ENCODE results near the gene PARK7. TPM values are rescaled to one million over a fixed set of nuclear protein-coding genes. Genes with fewer than 3 reads are reported as not detected.
"Not testable (repeated sequence)": the region's sequence is repeated elsewhere in the genome, so short reads cannot be mapped to it uniquely, and the experiment has no call there.

Gene PARK7
- total RNA-seq, 1 donor from 2014 or later: 514 TPM

- Mint-ChIP-seq H3K9me3 (no peaks in the 10 kb centered on the region), H3K27ac (peak overlapping the region; percentile 97), H3K27me3 (ENCODE audit: low read depth) (no peaks in the 10 kb centered on the region), H3K4me1 (ENCODE audit: low read depth) (peaks cover 48% of the 10 kb centered on the region), H3K4me3 (ENCODE audit: low read depth) (peak overlapping the region; percentile 85), H3K36me3 (ENCODE audit: low read depth) (peaks cover 3% of the 10 kb centered on the region)
- peak; percentile 80 for DNase-seq (ENCODE audit: low spot score)
- intact Hi-C loops (cut with micrococcal nuclease): loop anchor here (2.0 kb wide), 1 partner anchor 13 kb away; the partner anchor contains the start of gene TNFRSF9
Measured at GRCh38 chr1:7953850-7954609, 7.5 kb upstream of the PARK7 start.

- Mint-ChIP-seq H3K27ac (peak overlapping the region; percentile 97), H3K4me3 (ENCODE audit: low read depth) (peak overlapping the region; percentile 85), H3K27me3 (ENCODE audit: low read depth) (no peaks in the 10 kb centered on the region), H3K4me1 (ENCODE audit: low read depth) (peaks cover 46% of the 10 kb centered on the region), H3K9me3 (no peaks in the 10 kb centered on the region), H3K36me3 (ENCODE audit: low read depth) (peaks cover 3% of the 10 kb centered on the region)
- intact Hi-C loops (cut with micrococcal nuclease): loop anchor here (2.0 kb wide), 1 partner anchor 14 kb away; the partner anchor contains the start of gene TNFRSF9
- no peak for DNase-seq (ENCODE audit: low spot score)
Measured at GRCh38 chr1:7954683-7955082, 6.8 kb upstream of the PARK7 start.

GRCh38 chr1:7956218-7957032 is 5.1 kb upstream of the PARK7 start:
- peaks cover 44% of the 10 kb centered on the region for H3K4me1 Mint-ChIP-seq (ENCODE audit: low read depth)
- peaks cover 4% of the 10 kb centered on the region for H3K36me3 Mint-ChIP-seq (ENCODE audit: low read depth)
- no peaks in the 10 kb centered on the region for H3K9me3 Mint-ChIP-seq
- H3K27me3 Mint-ChIP-seq (ENCODE audit: low read depth): no peaks in the 10 kb centered on the region
- H3K27ac Mint-ChIP-seq: peak overlapping the region; percentile 81
- no peak for DNase-seq (ENCODE audit: low spot score)
- peak overlapping the region; percentile 35 for H3K4me3 Mint-ChIP-seq (ENCODE audit: low read depth)
- intact Hi-C loops (cut with micrococcal nuclease): no loop called here

- H3K27ac Mint-ChIP-seq: peak overlapping the region; percentile 100
- intact Hi-C loops (cut with micrococcal nuclease): loop anchor here (5.0 kb wide), 1 partner anchor 38 kb away; no protein-coding TSS in a partner anchor
- peak overlapping the region; percentile 100 for H3K4me3 Mint-ChIP-seq (ENCODE audit: low read depth)
- peaks cover 50% of the 10 kb centered on the region for H3K4me1 Mint-ChIP-seq (ENCODE audit: low read depth)
- no peak for DNase-seq (ENCODE audit: low spot score)
- no peaks in the 10 kb centered on the region for H3K9me3 Mint-ChIP-seq
- H3K36me3 Mint-ChIP-seq (ENCODE audit: low read depth): peaks cover 40% of the 10 kb centered on the region
- H3K27me3 Mint-ChIP-seq (ENCODE audit: low read depth): no peaks in the 10 kb centered on the region
Measured at GRCh38 chr1:7960165-7960564, 1.3 kb upstream of the PARK7 start.

GRCh38 chr1:7960867-7961215 is 670 bp upstream of the PARK7 start:
- intact Hi-C loops (cut with micrococcal nuclease): loop anchor here (1.0 to 5.0 kb wide), 2 partner anchors 12 to 39 kb away; no protein-coding TSS in a partner anchor
- Mint-ChIP-seq H3K27ac (peak overlapping the region; percentile 100), H3K9me3 (no peaks in the 10 kb centered on the region), H3K4me1 (ENCODE audit: low read depth) (peaks cover 50% of the 10 kb centered on the region), H3K4me3 (ENCODE audit: low read depth) (peak overlapping the region; percentile 100), H3K36me3 (ENCODE audit: low read depth) (peaks cover 47% of the 10 kb centered on the region), H3K27me3 (ENCODE audit: low read depth) (no peaks in the 10 kb centered on the region)
- no peak for DNase-seq (ENCODE audit: low spot score)

GRCh38 chr1:7962014-7962335 is 464 bp downstream of the PARK7 start:
- no peaks in the 10 kb centered on the region for H3K9me3 Mint-ChIP-seq
- peaks cover 44% of the 10 kb centered on the region for H3K4me1 Mint-ChIP-seq (ENCODE audit: low read depth)
- intact Hi-C loops (cut with micrococcal nuclease): loop anchor here (5.0 kb wide), 1 partner anchor 40 kb away; no protein-coding TSS in a partner anchor
- H3K27ac Mint-ChIP-seq: peak overlapping the region; percentile 98
- no peaks in the 10 kb centered on the region for H3K27me3 Mint-ChIP-seq (ENCODE audit: low read depth)
- peaks cover 58% of the 10 kb centered on the region for H3K36me3 Mint-ChIP-seq (ENCODE audit: low read depth)
- peak overlapping the region; percentile 100 for H3K4me3 Mint-ChIP-seq (ENCODE audit: low read depth)
- no peak for DNase-seq (ENCODE audit: low spot score)

GRCh38 chr1:7962636-7963377 is 1.3 kb downstream of the PARK7 start:
- H3K4me3 Mint-ChIP-seq (ENCODE audit: low read depth): peak overlapping the region; percentile 100
- peaks cover 62% of the 10 kb centered on the region for H3K36me3 Mint-ChIP-seq (ENCODE audit: low read depth)

GRCh38 chr1:7963378-7963730 is 1.8 kb downstream of the PARK7 start:
- not testable (repeated sequence) for DNase-seq (ENCODE audit: low spot score); H3K27me3 Mint-ChIP-seq (ENCODE audit: low read depth); H3K9me3 Mint-ChIP-seq
- H3K4me1 Mint-ChIP-seq (ENCODE audit: low read depth): peaks cover 43% of the 10 kb centered on the region
- intact Hi-C loops (cut with micrococcal nuclease): loop anchor here (5.0 kb wide), 1 partner anchor 41 kb away; no protein-coding TSS in a partner anchor
- peak overlapping the region; percentile 100 for H3K4me3 Mint-ChIP-seq (ENCODE audit: low read depth)
- peak overlapping the region; percentile 75 for H3K27ac Mint-ChIP-seq
- H3K36me3 Mint-ChIP-seq (ENCODE audit: low read depth): peaks cover 62% of the 10 kb centered on the region

More at GRCh38 chr1:7962636-7963377, 1.3 kb downstream of the PARK7 start:
- no peaks in the 10 kb centered on the region for H3K27me3 Mint-ChIP-seq (ENCODE audit: low read depth)
- DNase-seq (ENCODE audit: low spot score): no peak
- H3K27ac Mint-ChIP-seq: peak overlapping the region; percentile 98
- intact Hi-C loops (cut with micrococcal nuclease): loop anchor here (5.0 kb wide), 1 partner anchor 41 kb away; no protein-coding TSS in a partner anchor
- H3K4me1 Mint-ChIP-seq (ENCODE audit: low read depth): peaks cover 43% of the 10 kb centered on the region
- no peaks in the 10 kb centered on the region for H3K9me3 Mint-ChIP-seq

GRCh38 chr1:7963841-7964240 is 2.3 kb downstream of the PARK7 start:
- Mint-ChIP-seq H3K27ac (peak overlapping the region; percentile 69), H3K4me3 (ENCODE audit: low read depth) (peak overlapping the region; percentile 100), H3K36me3 (ENCODE audit: low read depth) (peaks cover 65% of the 10 kb centered on the region), H3K4me1 (ENCODE audit: low read depth) (peaks cover 43% of the 10 kb centered on the region)
- intact Hi-C loops (cut with micrococcal nuclease): loop anchor here (5.0 kb wide), 1 partner anchor 42 kb away; no protein-coding TSS in a partner anchor
- H3K27me3 Mint-ChIP-seq (ENCODE audit: low read depth); H3K9me3 Mint-ChIP-seq; DNase-seq (ENCODE audit: low spot score): not testable (repeated sequence)

GRCh38 chr1:7964476-7964875 is 3.0 kb downstream of the PARK7 start:
- H3K4me1 Mint-ChIP-seq (ENCODE audit: low read depth): peaks cover 43% of the 10 kb centered on the region
- intact Hi-C loops (cut with micrococcal nuclease): loop anchor here (5.0 kb wide), 1 partner anchor 42 kb away; no protein-coding TSS in a partner anchor
- peak overlapping the region; percentile 23 for H3K27ac Mint-ChIP-seq
- no peaks in the 10 kb centered on the region for H3K27me3 Mint-ChIP-seq (ENCODE audit: low read depth)
- DNase-seq (ENCODE audit: low spot score): no peak
- peaks cover 71% of the 10 kb centered on the region for H3K36me3 Mint-ChIP-seq (ENCODE audit: low read depth)
- no peaks in the 10 kb centered on the region for H3K9me3 Mint-ChIP-seq
- H3K4me3 Mint-ChIP-seq (ENCODE audit: low read depth): peak overlapping the region; percentile 51

GRCh38 chr1:7967196-7967595 is 5.7 kb downstream of the PARK7 start:
- Mint-ChIP-seq H3K36me3 (ENCODE audit: low read depth) (peaks cover 85% of the 10 kb centered on the region), H3K27ac (no peak overlapping the region), H3K9me3 (no peaks in the 10 kb centered on the region), H3K27me3 (ENCODE audit: low read depth) (no peaks in the 10 kb centered on the region), H3K4me3 (ENCODE audit: low read depth) (peak overlapping the region; percentile 11), H3K4me1 (ENCODE audit: low read depth) (peaks cover 36% of the 10 kb centered on the region)
- DNase-seq (ENCODE audit: low spot score): no peak
- intact Hi-C loops (cut with micrococcal nuclease): no loop called here

- intact Hi-C loops (cut with micrococcal nuclease): no loop called here
- no peaks in the 10 kb centered on the region for H3K27me3 Mint-ChIP-seq (ENCODE audit: low read depth)
- no peak overlapping the region for H3K27ac Mint-ChIP-seq
- peaks cover 36% of the 10 kb centered on the region for H3K4me1 Mint-ChIP-seq (ENCODE audit: low read depth)
- H3K9me3 Mint-ChIP-seq: no peaks in the 10 kb centered on the region
- no peak overlapping the region for H3K4me3 Mint-ChIP-seq (ENCODE audit: low read depth)
- H3K36me3 Mint-ChIP-seq (ENCODE audit: low read depth): peaks cover 85% of the 10 kb centered on the region
- DNase-seq (ENCODE audit: low spot score): no peak
Measured at GRCh38 chr1:7967651-7968050, 6.1 kb downstream of the PARK7 start.

All from activated T-helper 2 cell treated with anti-CD3 and anti-CD28 coated beads, Interferon-gamma antibody, Interleukin-2, Interleukin-4, amounts not matched to agents 10 μg/mL and 5 μg/mL and 100 μg/mL, durations not matched to agents 14 hours and 24 hours and 36 hours (primary cell).